Skeletal muscle tissue (tissue), 4 donors: Measurements from ENCODE around the gene CUL1. TPM values are rescaled to one million over a fixed set of nuclear protein-coding genes. Genes with fewer than 3 reads are reported as not detected.

Experiments used
- H3K27ac ChIP-seq: one replicate; pipeline ENCODE4 v1.7.0; 2013; ENCODE audit warnings: mild to moderate bottlenecking, low read depth, low read length, inconsistent platforms
- H3K27me3 ChIP-seq, 3 donors: one replicate each; pipeline ENCODE4 v1.7.0; 2013; ENCODE audit warnings: low read length in 3 of 3; ENCODE audit not compliant: control insufficient read depth in 3 of 3, insufficient read depth in 3 of 3
- H3K36me3 ChIP-seq, 3 donors: one replicate each; pipeline ENCODE4 v1.7.0; 2013; ENCODE audit warnings: low read length in 3 of 3; ENCODE audit not compliant: control insufficient read depth in 3 of 3, insufficient read depth in 3 of 3
- H3K4me1 ChIP-seq, 3 donors: one replicate each; pipeline ENCODE4 v1.7.0; 2013; ENCODE audit warnings: low read length in 3 of 3, mild to moderate bottlenecking in 3 of 3; ENCODE audit not compliant: control insufficient read depth in 3 of 3, insufficient read depth in 3 of 3
- H3K4me3 ChIP-seq, 3 donors: one replicate each; pipeline ENCODE4 v1.7.0; 2013; ENCODE audit warnings: low read length in 3 of 3
- H3K9ac ChIP-seq, 3 donors: one replicate each; pipeline ENCODE4 v1.7.0; 2013; ENCODE audit warnings: low read length in 3 of 3, mild to moderate bottlenecking in 3 of 3, moderate library complexity in 2 of 3, low read depth in 1 of 3
- H3K9me3 ChIP-seq, 3 donors: one replicate each; pipeline ENCODE4 v1.7.0; 2013; ENCODE audit warnings: low read length in 3 of 3; ENCODE audit not compliant: control insufficient read depth in 3 of 3
- total RNA-seq: library from RNA; depleted of rRNA; stranded (reverse); fragments of >200 nt; gene quantifications from one replicate; pipeline ENCODE4 v1.2.3, GENCODE V29; 2014
- donor health status: Osteomylitis.

CUL1 gene
- total RNA-seq, 1 donor from 2014 or later, result 33.9 TPM

GRCh38 chr7:148670807-148671206, 27.9 kb upstream of the CUL1 start:
- no peaks in the 10 kb centered on the region for H3K4me1 ChIP-seq
- H3K9me3 ChIP-seq, result no peaks in the 10 kb centered on the region
- no peaks in the 10 kb centered on the region for H3K36me3 ChIP-seq
- no peak overlapping the region for H3K4me3 ChIP-seq
- no peak overlapping the region for H3K9ac ChIP-seq
- H3K27me3 ChIP-seq, result peaks cover 0 to 3% (median 0%) of the 10 kb centered on the region in 3 donors
- H3K27ac ChIP-seq, result no peak overlapping the region

DNA sequence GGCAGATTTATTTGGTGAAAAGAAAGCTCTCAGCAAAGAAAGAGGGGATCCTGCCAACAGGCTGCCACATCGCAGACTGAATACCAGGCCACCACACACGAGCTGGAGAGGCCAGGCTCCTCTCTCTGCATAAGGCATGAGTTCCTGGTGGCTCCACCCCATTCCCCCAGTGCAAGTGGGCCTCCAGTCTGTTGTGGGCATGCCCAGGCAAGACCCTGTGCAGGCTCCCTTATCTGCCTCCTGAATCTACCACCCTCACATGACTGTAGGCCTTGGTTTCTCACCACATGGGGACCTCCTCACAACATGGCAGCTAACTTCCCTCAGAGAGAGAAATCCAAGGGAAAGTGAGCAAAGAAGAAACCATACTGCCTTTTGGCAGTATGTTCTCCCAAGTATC, 26.7 kb upstream of the CUL1 start:
- Histone ChIP-seq H3K9ac (no peak overlapping the region), H3K36me3 (no peaks in the 10 kb centered on the region), H3K27me3 (peaks cover 0 to 5% (median 0%) of the 10 kb centered on the region in 3 donors), H3K4me1 (no peaks in the 10 kb centered on the region), H3K27ac (no peak overlapping the region), H3K4me3 (no peak overlapping the region), H3K9me3 (no peaks in the 10 kb centered on the region)

DNA sequence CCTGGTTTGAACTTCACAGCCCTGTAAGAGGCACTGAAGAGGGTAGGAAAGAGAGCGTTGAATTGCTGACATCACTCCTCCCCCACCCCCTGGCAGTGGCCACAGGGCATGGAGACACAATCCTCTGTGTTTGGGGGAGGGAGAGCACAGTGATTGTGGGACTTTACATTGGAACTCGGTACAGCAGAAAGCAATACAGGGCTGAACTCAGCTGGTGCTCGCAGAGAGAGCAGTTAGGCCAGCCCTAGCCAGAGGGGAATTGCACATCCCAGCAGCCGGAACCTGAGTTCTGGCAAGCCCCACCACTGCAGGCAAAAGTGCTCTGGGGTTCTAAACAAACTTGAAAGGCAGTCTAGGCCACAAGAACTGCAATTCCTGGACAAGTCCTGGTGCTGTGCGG, 24.0 kb upstream of the CUL1 start:
- Histone ChIP-seq H3K9ac (no peak overlapping the region), H3K27me3 (peaks cover 0 to 5% (median 0%) of the 10 kb centered on the region in 3 donors)

DNA sequence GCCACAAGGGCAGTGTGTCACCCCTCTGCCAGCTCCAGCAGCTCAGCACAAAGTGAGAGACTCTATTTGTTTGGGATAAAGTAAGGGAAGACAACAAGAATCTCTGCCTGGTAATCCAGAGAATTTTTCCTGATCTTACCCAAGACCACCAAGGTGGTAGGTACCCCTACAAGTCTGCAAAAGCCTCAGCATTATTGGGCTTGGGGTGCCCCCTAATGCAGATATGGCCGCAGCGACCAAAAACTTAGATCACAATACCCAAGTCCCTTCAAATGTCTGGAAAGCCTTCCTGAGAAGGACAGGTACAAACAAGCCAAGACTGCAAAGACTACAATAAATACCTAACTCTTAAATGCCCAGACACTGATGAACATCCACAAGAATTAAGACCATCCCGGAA, 22.4 kb upstream of the CUL1 start:
- H3K4me3 ChIP-seq, result no peak overlapping the region
- H3K4me1 ChIP-seq, result no peaks in the 10 kb centered on the region
- H3K9ac ChIP-seq, result no peak overlapping the region
- peaks cover 0 to 5% (median 0%) of the 10 kb centered on the region in 3 donors for H3K27me3 ChIP-seq
- H3K9me3 ChIP-seq, result no peaks in the 10 kb centered on the region
- H3K27ac ChIP-seq, result no peak overlapping the region
- H3K36me3 ChIP-seq, result no peaks in the 10 kb centered on the region

More for the DNA sequence above, 24.0 kb upstream of the CUL1 start:
- H3K36me3 ChIP-seq, result no peaks in the 10 kb centered on the region
- H3K27ac ChIP-seq, result no peak overlapping the region
- no peak overlapping the region for H3K4me3 ChIP-seq
- H3K4me1 ChIP-seq, result no peaks in the 10 kb centered on the region
- H3K9me3 ChIP-seq, result no peaks in the 10 kb centered on the region

DNA sequence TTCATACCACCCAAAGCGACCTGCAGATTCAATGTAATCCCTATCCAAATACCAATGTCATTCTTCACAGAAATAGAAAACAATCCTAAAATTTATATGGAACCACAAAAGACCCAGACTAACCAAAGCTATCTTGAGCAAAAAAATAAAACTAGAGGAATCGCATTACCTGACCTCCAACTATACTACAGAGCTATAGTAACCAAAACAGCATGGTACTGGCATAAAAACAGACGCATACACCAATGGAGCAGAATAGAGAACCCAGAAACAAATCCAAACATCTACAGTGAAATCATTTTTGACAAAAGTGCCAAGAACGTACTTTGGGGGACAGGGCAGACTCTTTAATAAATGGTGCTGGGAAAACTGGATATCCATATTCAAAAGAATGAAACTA, 16.9 kb upstream of the CUL1 start:
- Histone ChIP-seq H3K4me3 (no peak overlapping the region), H3K27ac (no peak overlapping the region), H3K36me3 (no peaks in the 10 kb centered on the region), H3K27me3 (no peaks in the 10 kb centered on the region), H3K4me1 (no peaks in the 10 kb centered on the region), H3K9me3 (peaks cover 0 to 2% (median 0%) of the 10 kb centered on the region in 3 donors), H3K9ac (no peak overlapping the region)

- Histone ChIP-seq H3K4me3 (no peak overlapping the region), H3K27ac (no peak overlapping the region)
Measured at GRCh38 chr7:148684289-148684830, 14.3 kb upstream of the CUL1 start.

GRCh38 chr7:148686312-148686937, 12.3 kb upstream of the CUL1 start:
- Histone ChIP-seq H3K4me3 (no peak overlapping the region), H3K27ac (no peak overlapping the region), H3K9me3 (peaks cover 0 to 2% (median 0%) of the 10 kb centered on the region in 3 donors), H3K36me3 (no peaks in the 10 kb centered on the region), H3K9ac (no peak overlapping the region), H3K27me3 (no peaks in the 10 kb centered on the region), H3K4me1 (no peaks in the 10 kb centered on the region)

More at GRCh38 chr7:148684289-148684830, 14.3 kb upstream of the CUL1 start:
- Histone ChIP-seq H3K9me3 (peaks cover 0 to 2% (median 0%) of the 10 kb centered on the region in 3 donors), H3K9ac (no peak overlapping the region), H3K4me1 (no peaks in the 10 kb centered on the region), H3K27me3 (no peaks in the 10 kb centered on the region), H3K36me3 (no peaks in the 10 kb centered on the region)

DNA sequence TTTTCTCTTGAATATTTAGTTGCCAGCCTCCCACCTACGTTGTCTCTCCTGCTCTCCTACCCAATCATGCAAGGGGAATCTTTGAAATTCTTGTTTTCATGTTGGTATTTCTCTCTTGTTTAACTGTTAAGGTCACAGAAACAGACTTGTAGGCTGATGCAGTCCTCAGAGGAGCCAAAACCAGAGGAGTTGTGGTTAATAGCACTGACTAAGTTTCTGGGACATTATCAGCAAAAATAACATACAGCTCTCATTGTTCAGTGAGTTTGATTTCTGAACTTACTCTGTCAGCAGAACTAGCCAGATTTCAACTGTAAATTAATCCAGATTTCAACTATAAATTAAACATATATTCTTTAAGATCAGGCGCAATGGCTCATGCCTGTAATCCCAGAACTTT, 11.1 kb upstream of the CUL1 start:
- Histone ChIP-seq H3K9ac (no peak overlapping the region), H3K9me3 (no peaks in the 10 kb centered on the region), H3K4me1 (no peaks in the 10 kb centered on the region), H3K36me3 (no peaks in the 10 kb centered on the region), H3K27me3 (no peaks in the 10 kb centered on the region), H3K27ac (no peak overlapping the region), H3K4me3 (no peak overlapping the region)

DNA sequence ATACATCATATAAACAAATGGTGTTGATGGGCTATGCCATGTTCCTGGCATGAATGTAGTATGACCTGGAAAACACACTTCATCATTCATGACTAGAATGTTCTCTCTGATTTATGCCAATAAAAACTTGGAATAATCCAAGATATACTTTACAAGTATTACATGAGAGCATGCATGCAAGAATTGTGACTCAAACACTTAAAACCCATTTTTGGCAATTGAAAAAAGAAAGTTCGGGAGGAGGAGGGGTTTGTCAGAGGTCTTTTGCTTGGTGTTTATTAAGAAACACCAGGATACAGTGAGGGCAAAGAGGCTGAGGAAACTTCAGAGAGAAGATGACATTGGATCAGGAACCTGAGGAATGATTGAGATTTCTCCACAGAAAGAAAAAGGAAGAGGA, 10.2 kb upstream of the CUL1 start:
- no peaks in the 10 kb centered on the region for H3K9me3 ChIP-seq

GRCh38 chr7:148693651-148694050, 5.1 kb upstream of the CUL1 start:
- Histone ChIP-seq H3K9me3 (no peaks in the 10 kb centered on the region), H3K27me3 (no peaks in the 10 kb centered on the region), H3K9ac (no peak overlapping the region), H3K36me3 (no peaks in the 10 kb centered on the region), H3K4me3 (no peak overlapping the region), H3K4me1 (peaks cover 0 to 7% (median 3%) of the 10 kb centered on the region in 3 donors), H3K27ac (no peak overlapping the region)

More for the DNA sequence above, 10.2 kb upstream of the CUL1 start:
- Histone ChIP-seq H3K36me3 (no peaks in the 10 kb centered on the region), H3K4me1 (no peaks in the 10 kb centered on the region), H3K9ac (no peak overlapping the region), H3K27ac (no peak overlapping the region), H3K4me3 (no peak overlapping the region), H3K27me3 (no peaks in the 10 kb centered on the region)
